A204.1 (cell line): ENCODE data around the gene PHETA2.
"Not testable (repeated sequence)": the region's sequence is repeated elsewhere in the genome, so short reads cannot be mapped to it uniquely, and the experiment has no call there.

Source experiments
- FAIRE-seq: peaks from 2 replicates; lab custom pipeline; 2012; peaks lifted over from hg19 to GRCh38; lab: Jason Lieb, UNC

Gene PHETA2

GRCh38 chr22:42070517-42071422, 3.3 kb upstream of the PHETA2 start, which contains the start of gene NAGA:
TSS of gene NAGA (minus strand) at chr22:42070812. CDS start at chr22:42070297, 515 bp downstream.
- FAIRE-seq, result peak; percentile 98

DNA sequence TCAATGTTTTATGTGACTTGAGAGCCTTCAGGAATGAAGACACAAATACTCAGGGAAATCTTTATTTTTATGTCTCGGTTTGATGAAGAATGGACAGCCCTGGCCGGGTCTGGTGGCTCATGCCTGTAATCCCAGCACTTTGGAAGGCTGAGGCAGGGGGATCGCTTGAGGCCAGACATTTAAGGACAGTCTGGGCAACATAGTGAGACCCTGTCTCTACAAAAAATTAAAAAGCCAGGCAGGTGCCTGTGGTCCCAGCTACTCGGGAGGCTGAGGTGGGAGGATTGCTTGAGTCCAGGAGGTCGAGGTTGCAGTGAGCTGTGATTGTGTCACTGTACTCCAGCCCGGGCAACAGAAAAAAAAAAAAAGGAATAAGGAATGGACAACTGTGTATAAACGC, 2.5 kb upstream of the PHETA2 start:
- FAIRE-seq, result not testable (repeated sequence)

DNA sequence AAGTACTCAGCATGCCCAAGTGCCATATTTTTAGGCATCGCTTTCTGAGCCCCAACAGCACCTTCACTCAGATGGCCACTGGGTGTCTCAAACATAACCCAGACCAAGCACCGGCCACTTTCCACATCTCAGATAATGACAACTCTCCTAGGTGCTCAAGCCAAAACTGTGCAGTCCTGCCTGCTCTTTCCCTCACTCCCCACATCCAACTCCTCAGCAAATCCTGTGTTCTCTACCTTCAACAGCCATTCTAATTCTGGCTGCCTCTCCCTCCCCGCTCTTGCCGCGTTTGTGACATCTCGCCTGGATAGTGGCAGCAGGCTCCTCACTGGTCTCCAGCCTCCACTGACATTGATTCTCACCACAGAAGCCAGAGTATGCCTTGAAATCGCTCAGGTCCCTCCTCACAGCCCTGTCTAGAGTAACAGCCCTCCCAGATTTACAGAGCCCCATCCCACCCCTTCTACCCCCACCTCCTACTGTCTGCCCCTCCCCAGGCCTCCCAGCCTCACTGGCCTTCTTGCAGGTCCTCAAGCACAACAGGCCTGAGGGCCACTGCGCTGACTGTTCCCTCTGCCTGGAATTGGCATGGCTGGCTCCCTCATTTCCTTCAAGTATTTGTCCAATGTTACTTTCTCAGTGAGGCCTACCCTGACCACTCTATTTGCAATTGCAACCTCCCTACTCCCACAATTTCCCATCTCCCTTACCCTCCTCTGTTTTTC, 1.3 kb upstream of the PHETA2 start:
- no peak for FAIRE-seq

GRCh38 chr22:42073621-42074041, 417 bp upstream of the PHETA2 start:
- FAIRE-seq, result no peak

GRCh38 chr22:42074846-42075676, 1.0 kb downstream of the PHETA2 start:
- FAIRE-seq, result no peak

- FAIRE-seq, result no peak
Observed at GRCh38 chr22:42076764-42077485, 2.9 kb downstream of the PHETA2 start.

- no peak for FAIRE-seq
Observed at GRCh38 chr22:42077486-42078125, 3.6 kb downstream of the PHETA2 start.

- FAIRE-seq, result no peak
Observed at GRCh38 chr22:42078469-42079318, 4.6 kb downstream of the PHETA2 start.

DNA sequence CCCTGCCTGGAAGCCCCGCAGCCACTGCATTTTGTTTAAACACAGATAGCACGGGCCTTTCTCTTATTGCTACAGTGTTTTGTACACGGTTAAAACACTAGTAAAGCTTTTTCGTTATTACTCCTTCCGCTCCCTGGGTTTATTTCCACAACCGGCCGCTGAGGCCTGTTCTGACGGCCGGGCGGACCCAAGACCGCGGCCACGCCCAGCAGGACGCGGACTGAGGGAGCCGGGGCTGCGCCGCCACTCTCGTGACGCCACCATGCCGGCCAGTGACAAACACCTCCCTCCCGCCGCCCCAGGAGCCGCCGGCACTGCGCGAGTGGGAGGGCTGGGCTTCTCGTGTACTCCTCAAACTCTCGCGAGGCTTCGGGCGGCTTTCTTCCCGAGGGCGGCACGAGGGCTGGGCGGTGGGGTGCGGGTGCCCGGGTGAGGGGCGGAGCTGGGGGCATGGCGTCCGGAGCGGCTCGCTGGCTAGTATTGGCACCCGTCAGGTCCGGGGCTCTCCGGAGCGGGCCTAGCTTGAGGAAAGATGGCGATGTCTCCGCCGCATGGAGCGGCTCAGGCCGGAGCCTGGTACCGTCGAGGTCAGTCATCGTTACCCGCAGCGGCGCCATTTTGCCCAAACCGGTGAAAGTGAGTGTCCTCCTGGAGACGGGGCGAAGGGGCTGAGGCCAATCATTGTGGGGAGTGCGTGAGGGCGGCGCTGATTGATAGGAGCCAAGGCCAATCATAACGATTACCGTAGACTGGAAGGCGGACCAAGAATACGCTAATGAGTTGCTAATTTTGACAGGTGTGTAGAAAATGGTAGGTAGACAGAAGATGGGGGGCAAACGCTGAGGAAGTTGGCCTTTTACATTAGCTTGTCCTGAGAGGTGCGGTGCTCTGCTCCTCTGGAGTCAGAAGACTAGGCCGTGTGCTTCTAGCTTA, 5.5 kb downstream of the PHETA2 start, which contains the start of gene SMDT1:
Gene SMDT1, plus strand, starts transcription at position 382 of the 933 bp plus-strand sequence. Its CDS starts 69 bp downstream, at position 451.
- peak; percentile 93 for FAIRE-seq

GRCh38 chr22:42080287-42080686, 6.2 kb downstream of the PHETA2 start:
- no peak for FAIRE-seq

DNA sequence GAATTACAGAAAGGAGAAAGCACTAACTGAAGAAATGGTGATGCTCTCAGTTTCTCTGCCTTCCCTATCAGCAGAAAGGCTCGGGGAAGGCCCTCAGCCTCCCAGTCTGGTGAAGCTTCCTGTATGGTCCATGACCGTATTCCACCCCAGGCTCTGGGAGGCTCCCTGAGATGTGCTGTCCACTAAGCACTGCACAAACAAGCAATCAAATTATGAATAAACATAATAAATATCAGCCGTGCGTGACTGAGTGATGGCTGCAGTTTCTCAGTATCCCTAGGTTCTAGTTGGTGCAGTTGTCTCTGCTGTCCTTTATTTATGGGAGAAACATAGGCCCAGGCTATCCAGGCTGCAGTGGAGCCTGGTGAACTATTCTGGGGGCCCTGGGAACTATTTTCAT, 9.1 kb downstream of the PHETA2 start:
- no peak for FAIRE-seq

- FAIRE-seq, result no peak
Observed at GRCh38 chr22:42084874-42085273, 10.8 kb downstream of the PHETA2 start.

DNA sequence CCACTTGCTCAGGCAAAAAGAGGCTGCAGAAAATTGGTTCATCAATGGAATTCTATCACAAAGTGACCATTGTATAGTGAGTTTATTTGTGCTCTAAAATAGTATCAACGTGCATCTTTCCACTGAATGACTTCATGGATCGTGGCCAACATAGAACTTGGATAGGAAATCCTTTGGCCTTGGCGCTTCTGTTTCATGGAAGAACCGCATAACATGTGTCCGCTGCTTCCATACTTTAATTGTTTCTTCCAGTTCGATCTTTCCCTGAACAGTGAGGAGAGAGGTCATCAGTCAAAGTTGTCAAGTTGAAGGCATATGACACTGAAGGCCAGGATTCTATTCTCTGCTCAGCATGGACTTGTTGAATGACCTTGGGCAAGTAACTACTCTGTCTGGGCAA, 12.0 kb downstream of the PHETA2 start:
- no peak for FAIRE-seq

- peak; percentile 98 for FAIRE-seq
Observed at GRCh38 chr22:42090596-42091454, 16.8 kb downstream of the PHETA2 start, which contains the start of gene NDUFA6. TSS of gene NDUFA6 (minus strand) at chr22:42090772. CDS start at chr22:42090744, 28 bp downstream.

- FAIRE-seq, result no peak
Observed at GRCh38 chr22:42091455-42091782, 17.4 kb downstream of the PHETA2 start.

DNA sequence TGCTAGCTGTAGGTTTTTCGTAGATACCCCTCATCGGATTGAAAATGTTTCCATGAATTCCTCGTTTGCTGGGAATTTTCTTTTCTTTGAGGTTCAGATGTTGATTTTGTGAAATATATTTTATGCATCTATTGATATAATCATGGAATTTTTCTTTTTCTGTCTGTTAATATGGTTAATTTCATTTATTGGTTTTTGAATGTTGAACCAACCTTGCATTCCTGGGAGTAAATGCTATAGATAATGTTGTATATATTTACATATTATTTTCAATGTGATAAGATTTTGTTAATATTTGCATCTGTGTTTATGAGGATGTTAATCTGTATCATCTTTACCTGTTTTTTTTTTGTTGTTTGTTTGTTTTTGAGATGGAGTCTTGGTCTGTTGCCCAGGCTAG, 27.2 kb downstream of the PHETA2 start:
- no peak for FAIRE-seq

GRCh38 chr22:42104332-42104860, 30.3 kb downstream of the PHETA2 start:
- not testable (repeated sequence) for FAIRE-seq

GRCh38 chr22:42108848-42109247, 34.8 kb downstream of the PHETA2 start:
- FAIRE-seq, result no peak
